ENCODE results near the gene TTBK2.
"Not testable (repeated sequence)": the region's sequence is repeated elsewhere in the genome, so short reads cannot be mapped to it uniquely, and the experiment has no call there.

TTBK2 gene

GRCh38 chr15:42903388-42904324 lies 16.9 kb downstream of the TTBK2 start:
- no peak for DNase-seq

- not testable (repeated sequence) for DNase-seq
Measured at GRCh38 chr15:42893911-42894310, 26.7 kb downstream of the TTBK2 start.

- peak; percentile 29 for DNase-seq
Measured at GRCh38 chr15:42891569-42891968, 29.0 kb downstream of the TTBK2 start.

GRCh38 chr15:42890161-42890913 lies 30.2 kb downstream of the TTBK2 start:
- DNase-seq, result peak; percentile 91

- not testable (repeated sequence) for DNase-seq
Measured at GRCh38 chr15:42887384-42887783, 33.2 kb downstream of the TTBK2 start.

DNA sequence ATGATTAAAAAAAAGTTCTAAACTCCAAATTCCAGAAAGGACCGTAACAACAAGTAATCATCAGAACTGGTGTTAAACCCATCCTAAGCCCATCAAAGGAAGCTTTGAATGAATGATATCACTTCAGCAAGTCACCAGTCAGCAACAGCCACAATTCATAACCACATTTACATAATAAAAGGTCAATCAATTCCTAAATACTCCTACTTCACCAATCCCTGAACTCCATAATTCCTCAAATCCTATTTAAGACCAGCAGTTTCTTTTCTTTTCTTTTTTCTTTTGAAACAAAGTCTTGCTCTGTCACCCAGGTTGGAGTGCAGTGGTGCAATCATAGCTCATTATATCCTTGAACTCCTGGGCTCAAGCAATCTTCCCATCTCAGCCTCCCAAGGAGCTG lies 40.5 kb downstream of the TTBK2 start:
- no peak for DNase-seq

DNA sequence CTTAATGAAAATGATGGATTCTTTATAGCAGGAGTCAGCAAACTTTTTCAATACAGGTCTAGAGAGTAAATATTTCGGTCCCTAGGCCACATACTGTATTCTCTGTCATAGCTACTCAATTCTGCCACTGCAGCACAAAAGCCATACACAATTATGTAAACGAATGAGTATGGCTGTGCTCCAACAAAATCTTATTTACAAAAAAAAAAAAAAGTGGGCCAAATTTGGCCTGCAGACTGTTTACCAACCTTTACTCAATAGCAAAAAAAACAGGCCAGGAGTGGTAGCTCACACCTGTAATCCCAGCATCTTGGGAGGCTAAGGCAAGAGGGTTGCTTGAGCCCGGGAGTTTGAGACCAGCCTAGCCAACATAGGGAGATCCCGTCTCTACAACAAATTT lies 41.1 kb downstream of the TTBK2 start:
- DNase-seq, result no peak

DNA sequence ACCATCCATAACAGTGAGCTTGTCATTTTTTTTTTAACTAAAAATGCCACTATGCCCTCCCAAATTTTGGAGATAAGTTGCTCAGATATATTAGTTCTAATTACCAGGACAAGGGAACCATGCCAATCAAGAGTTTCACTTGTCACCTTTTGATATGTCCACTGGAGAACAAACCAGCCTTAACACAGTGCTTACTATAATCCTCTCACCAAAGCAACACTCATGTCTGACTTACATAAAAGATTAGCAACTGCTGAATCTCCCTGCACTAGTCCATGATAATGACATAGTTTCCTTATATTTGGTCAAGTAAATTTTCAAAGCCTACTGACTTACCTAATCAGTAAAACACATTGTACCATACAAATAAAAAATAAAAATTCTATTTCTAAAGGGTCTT lies 44.4 kb downstream of the TTBK2 start:
- no peak for DNase-seq

DNA sequence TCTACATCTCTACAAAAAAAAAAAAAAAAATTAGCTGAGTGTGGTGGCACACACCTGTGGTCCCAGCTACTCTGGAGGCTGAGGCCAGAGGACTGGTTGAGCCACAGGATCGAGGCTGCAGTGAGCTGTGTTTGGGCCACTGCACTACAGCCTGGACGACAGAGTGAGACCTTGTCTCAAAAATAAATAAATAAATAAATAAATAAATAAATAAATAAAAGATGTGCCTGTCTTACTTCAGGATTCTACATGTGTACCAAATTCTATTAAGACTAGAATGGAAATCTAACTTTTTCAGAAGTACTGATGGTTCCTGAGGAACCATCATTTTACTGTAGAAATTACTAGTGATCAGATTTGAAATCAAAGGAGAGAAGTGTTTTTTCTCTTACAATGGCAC lies 51.9 kb downstream of the TTBK2 start:
- DNase-seq, result no peak

DNA sequence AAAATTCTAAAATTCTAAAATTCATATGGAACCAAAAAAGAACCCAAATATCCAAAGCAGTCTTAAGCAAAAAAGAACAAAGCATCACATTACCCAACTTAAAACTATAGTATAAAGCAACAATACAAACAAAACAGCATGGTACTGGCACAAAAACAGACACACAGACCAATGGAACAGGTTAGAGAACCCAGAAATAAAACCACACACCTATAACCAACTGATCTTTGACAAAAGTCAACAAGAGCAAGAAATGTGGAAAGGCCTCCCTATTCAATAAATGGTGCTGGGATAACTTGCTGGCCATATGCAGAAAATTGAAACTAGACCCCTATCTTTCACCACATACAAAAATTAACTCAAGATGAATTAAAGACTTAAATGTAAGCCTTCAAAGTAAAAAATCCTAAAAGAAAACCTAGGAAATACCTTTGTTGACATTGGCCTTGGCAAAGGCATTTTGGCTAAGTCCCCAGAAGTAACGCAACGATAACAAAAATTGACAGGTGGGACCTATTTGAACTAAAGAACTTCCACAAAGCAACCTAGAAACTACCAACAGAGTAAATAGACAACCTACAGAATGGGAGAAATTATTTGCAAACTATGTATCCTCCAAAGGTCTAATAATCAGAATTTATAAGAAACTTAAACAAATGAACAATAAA lies 56.9 kb downstream of the TTBK2 start:
- no peak for DNase-seq

GRCh38 chr15:42858999-42859789 lies 61.4 kb downstream of the TTBK2 start:
- DNase-seq, result no peak

- DNase-seq, result no peak
Measured at GRCh38 chr15:42858540-42858939, 62.0 kb downstream of the TTBK2 start.

GRCh38 chr15:42854576-42854975 lies 66.0 kb downstream of the TTBK2 start:
- no peak for DNase-seq

DNA sequence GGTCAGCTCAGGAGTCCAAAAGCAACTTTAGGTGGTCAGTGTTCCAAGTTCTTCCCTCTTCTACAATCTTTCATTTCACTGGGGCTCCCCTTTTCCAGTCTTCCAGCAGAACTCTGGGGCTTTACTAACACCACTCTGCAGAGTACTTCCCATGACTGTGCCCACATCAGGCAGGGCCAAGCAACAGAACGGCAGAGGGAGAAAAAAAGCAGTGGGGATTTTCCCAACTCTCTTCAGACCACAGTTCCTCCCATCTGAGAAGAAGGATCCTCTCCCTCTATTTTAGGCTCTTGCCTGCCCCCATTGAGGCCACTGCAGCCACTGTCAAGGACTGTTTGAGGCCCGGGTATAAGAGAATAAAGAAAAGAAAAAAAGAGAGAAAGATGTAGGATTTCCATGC lies 70.7 kb downstream of the TTBK2 start:
- no peak for DNase-seq

- DNase-seq, result no peak
Measured at GRCh38 chr15:42848846-42849245, 71.7 kb downstream of the TTBK2 start.

DNA sequence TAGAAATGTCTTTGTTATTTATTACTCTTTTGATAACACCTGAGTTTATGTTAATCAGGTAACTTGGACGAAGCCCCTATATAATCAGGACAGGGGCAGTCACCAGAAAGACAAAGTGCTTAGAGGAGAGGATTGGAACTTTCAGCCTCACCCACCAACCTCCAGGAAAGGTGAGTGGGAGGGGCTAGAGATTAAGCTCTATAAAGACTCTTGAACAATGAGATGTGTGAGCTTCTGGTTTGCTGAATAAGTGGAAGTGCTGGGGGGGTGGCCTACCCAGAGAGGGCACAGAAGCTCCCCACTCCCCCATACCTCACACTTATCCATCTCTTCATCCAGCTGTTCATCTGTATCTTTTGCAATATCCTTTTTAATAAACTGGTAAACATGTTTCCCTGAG lies 73.9 kb downstream of the TTBK2 start:
- no peak for DNase-seq

GRCh38 chr15:42845581-42845980 lies 75.0 kb downstream of the TTBK2 start:
- peak; percentile 3 for DNase-seq

GRCh38 chr15:42843699-42844098 lies 76.9 kb downstream of the TTBK2 start:
- DNase-seq, result no peak

DNA sequence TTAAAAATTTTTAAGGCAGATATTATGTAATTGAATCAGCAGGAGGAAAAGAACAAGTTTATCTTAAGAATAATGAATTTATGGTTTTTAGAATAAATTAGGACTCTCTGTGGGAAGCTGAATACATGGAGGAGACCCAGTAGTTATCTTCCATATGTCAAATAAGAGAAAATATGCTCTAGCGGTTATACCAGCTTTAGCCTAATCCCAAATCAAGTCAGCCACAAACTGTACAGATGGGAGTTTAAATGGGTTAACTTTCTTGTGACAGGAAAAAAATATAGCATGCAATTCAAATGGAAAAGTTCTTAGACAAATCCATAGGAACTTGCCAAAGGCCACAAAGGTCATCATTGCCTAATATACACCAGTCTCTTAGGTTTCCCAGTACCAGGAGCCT lies 84.3 kb downstream of the TTBK2 start:
- DNase-seq, result no peak

DNA sequence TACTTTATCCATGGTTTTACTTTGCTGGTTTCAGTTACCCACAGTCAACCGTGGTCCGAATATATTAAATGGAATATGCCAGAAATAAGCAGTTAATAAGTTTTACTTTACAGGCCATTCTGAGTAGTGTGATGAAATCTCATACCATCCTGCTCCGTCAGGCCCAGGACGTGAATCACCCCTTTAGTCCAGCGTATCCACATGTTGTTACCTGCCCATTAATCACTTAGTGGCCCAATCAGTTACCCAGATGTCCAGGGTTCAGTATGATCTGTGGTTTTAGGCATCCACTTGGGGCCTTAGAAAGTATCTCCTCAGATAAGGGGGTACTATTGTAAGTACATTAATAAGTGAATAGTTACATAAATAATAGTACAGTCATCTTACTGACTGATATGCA lies 88.0 kb downstream of the TTBK2 start:
- DNase-seq, result peak; percentile 87

DNA sequence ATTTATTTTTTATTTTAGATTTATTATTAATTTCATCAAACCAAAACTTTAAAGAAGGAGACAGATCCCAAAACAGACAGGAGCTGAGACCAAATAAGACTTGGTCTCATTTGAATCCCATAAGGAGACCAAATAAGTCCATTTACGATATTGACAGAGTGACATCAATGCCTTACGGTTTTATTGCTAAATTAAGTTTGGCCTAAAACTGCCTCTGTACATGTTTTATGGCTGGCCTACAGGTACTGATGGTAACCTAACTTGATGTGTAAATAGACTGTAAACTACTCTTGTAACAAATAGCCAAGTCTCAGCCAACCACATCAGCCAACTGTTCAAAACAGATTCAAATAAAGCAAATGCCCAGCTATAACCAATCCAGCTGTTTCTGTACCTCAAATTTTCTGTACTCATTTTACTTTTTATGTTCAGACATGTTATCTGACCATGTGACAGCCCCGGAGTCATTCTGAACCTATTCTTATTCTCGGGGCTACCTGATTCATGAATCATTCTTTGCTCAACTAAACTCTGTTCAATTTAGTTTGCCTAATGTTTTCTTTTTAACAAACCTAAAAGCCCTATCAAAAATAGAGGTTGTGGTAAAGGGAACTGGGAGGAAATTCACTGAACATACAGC lies 94.2 kb downstream of the TTBK2 start:
- DNase-seq, result no peak

DNA sequence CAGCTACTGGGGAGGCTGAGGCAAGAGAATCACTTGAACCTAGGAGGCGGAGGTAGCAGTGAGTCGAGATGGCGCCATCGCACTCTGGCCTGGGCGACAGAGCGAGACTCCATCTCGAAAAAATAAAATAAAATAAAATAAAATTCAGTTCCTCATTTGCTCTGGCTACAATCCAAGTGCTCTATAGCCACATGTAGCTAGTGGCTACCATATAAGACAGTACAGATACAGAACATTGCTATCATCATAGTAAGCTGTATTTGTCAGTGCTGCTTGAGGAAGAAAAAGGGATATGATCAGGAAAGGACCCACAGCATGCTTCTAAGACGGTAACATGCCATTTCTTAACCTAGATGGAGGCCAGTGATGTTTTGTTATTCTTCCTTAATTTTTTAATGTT lies 95.0 kb downstream of the TTBK2 start:
- DNase-seq, result no peak

Data from fibroblast of skin of abdomen (primary cell).